GM12864 (cell line): Measurements from ENCODE around the gene PCBP4.
A peak's percentile ranks its signal among the peaks of the same experiment; 100 is the strongest.

Source experiments
- DNase-seq: peaks from one replicate; pipeline ENCODE4 v3.0.0-alpha.2; 2011; ENCODE audit warnings: low read depth
- H3K4me3 ChIP-seq: 2 replicates; pipeline ENCODE4 v1.5.1; 2011; ENCODE audit warnings: mild to moderate bottlenecking, low read depth, low read length, control low read depth
- TF ChIP-seq, protein P1 (sequence below): IDR thresholded peaks from 2 replicates; pipeline ENCODE4 v1.5.1; 2011; ENCODE audit warnings: low read depth, mild to moderate bottlenecking, moderate library complexity, low read length, control low read depth, inconsistent platforms; ENCODE audit errors: missing control alignments

PCBP4 gene

DNA sequence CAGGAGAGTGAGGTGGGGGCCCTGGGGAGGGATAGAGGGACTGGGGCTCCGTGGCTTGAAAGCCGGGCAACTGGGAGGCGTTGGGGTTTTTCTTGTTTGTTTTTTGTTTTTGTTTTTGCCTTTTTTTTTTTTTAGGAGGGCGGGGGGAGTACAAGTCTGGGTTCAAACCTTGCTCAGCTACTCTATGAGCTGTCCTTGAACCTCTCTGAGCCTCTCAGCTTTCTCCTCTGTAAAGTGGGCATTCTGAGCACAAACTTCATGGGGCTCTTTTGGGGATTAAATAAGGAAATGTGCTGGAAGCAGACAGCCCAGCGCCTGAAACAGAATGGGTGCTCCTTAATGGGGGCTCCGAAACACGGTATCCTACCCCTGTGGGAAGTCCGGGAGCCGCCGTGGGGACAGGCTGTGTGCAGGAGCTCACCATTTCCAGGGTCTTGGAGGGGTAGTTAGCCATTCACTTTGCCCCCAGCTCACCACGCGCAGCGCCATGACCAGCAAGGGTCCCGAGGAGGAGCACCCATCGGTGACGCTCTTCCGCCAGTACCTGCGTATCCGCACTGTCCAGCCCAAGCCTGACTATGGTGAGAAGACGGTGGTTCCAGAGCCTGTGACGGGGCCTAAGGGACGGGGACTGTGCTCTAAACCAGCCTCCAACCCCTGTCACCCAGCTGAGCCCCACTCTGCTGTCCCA lies 16.5 kb upstream of the PCBP4 start:
- DNase-seq, result no peak
- TF ChIP-seq, protein P1, sequence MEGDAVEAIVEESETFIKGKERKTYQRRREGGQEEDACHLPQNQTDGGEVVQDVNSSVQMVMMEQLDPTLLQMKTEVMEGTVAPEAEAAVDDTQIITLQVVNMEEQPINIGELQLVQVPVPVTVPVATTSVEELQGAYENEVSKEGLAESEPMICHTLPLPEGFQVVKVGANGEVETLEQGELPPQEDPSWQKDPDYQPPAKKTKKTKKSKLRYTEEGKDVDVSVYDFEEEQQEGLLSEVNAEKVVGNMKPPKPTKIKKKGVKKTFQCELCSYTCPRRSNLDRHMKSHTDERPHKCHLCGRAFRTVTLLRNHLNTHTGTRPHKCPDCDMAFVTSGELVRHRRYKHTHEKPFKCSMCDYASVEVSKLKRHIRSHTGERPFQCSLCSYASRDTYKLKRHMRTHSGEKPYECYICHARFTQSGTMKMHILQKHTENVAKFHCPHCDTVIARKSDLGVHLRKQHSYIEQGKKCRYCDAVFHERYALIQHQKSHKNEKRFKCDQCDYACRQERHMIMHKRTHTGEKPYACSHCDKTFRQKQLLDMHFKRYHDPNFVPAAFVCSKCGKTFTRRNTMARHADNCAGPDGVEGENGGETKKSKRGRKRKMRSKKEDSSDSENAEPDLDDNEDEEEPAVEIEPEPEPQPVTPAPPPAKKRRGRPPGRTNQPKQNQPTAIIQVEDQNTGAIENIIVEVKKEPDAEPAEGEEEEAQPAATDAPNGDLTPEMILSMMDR, result no peak
- peak overlapping the region; percentile 63 for H3K4me3 ChIP-seq

DNA sequence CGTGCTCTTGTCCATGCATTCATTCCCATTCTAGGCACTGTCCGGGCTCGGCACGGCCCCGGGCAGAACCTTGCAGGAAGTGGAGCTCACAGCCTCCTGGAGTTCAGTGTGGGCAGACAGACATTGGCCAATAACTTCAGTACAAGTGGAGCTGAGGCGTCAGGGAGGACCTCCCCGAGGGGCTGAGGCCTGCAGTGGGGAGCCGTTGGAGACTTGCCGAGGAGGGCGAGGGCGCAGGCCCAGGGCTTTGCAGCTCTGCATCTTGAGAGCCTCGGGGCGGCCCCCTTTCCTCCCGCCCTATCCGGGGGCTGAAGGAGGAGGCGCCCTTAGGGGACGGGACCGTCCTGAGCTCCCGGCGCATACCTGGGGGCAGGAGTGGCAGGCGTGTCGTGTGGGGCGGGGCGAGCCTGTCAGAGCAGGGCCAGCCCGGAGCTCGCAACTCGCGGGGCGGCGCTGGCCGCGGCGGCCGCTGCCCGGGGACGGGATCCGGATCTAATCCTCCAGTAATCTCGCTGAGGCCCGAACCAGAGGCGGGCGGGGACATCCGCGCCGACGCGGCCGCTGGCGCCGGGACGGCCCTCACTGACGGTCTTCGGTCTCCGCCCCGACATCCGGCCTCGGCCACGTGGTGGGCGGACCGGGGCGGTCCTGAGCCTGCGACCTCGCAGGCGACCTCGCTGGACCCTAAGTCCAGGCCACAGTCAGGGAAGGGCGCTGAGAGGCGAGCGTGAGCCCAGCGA lies 15.8 kb upstream of the PCBP4 start, which contains the start of gene ACY1:
Gene ACY1, plus strand, starts transcription at position 698 of the 740 bp plus-strand sequence. CDS start 530 bp downstream, outside the sequence.
- TF ChIP-seq, protein P1, result no peak
- DNase-seq, result peak; percentile 34
- peak within 1 kb of the TSS; percentile 63 for H3K4me3 ChIP-seq

- DNase-seq, result no peak
- TF ChIP-seq, protein P1, result peak; percentile 80
- peak overlapping the region; percentile 63 for H3K4me3 ChIP-seq
These were observed 15.1 kb upstream of the PCBP4 start for GRCh38 chr3:51982352-51982837.

- TF ChIP-seq, protein P1, result no peak
- H3K4me3 ChIP-seq, result no peak overlapping the region
- no peak for DNase-seq
These were observed 13.0 kb upstream of the PCBP4 start for GRCh38 chr3:51980253-51980652.

DNA sequence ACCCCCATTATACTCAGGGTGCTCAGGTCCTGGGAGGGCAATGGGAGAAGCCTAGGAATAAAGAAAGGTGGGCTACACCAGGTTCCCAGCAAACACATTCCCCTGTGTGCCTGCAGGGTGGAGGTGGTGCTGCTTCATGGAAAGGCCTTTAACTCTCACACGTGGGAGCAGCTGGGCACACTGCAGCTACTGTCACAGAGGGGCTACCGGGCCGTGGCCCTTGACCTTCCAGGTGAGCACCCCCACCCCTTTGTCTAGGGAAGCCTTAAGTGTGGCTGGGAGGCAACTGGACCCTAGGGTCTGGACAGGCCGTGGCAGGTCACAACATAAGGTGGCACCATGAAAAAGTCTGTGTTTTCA lies 10.9 kb upstream of the PCBP4 start:
- no peak overlapping the region for H3K4me3 ChIP-seq
- no peak for DNase-seq
- TF ChIP-seq, protein P1, result no peak

- no peak for DNase-seq
- TF ChIP-seq, protein P1, result no peak
- H3K4me3 ChIP-seq, result no peak overlapping the region
These were observed 10.3 kb upstream of the PCBP4 start for GRCh38 chr3:51977446-51978142.
